Measurements from ENCODE around the gene GCLC.

- TF ChIP-seq REST (IDR thresholded peaks at IDR 0.05; ENCODE audit: unreplicated experiment) (no peak), POLR2AphosphoS5 (IDR thresholded peaks at IDR 0.05; ENCODE audit: low read depth) (no peak), EZH2 (IDR thresholded peaks at IDR 0.05; ENCODE audit: low read depth, unreplicated experiment) (no peak), CREB1 (CRISPR knock-in tag; IDR thresholded peaks at IDR 0.05; ENCODE audit: low read depth) (no peak), ZNF462 (CRISPR knock-in tag; IDR thresholded peaks at IDR 0.05) (no peak), EZH2phosphoT487 (IDR thresholded peaks at IDR 0.05; ENCODE audit: unreplicated experiment) (no peak), ETS1 (IDR thresholded peaks at IDR 0.05) (no peak), JUNB (IDR thresholded peaks at IDR 0.05; ENCODE audit: unreplicated experiment) (no peak), ZNF114 (CRISPR knock-in tag; IDR thresholded peaks at IDR 0.05) (no peak)
- TF ChIP-seq, protein P1, sequence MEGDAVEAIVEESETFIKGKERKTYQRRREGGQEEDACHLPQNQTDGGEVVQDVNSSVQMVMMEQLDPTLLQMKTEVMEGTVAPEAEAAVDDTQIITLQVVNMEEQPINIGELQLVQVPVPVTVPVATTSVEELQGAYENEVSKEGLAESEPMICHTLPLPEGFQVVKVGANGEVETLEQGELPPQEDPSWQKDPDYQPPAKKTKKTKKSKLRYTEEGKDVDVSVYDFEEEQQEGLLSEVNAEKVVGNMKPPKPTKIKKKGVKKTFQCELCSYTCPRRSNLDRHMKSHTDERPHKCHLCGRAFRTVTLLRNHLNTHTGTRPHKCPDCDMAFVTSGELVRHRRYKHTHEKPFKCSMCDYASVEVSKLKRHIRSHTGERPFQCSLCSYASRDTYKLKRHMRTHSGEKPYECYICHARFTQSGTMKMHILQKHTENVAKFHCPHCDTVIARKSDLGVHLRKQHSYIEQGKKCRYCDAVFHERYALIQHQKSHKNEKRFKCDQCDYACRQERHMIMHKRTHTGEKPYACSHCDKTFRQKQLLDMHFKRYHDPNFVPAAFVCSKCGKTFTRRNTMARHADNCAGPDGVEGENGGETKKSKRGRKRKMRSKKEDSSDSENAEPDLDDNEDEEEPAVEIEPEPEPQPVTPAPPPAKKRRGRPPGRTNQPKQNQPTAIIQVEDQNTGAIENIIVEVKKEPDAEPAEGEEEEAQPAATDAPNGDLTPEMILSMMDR (conservative IDR thresholded peaks at IDR 0.05; ENCODE audit: low read depth in 2 of 2): no peak
Observed at GRCh38 chr6:53567701-53568100, 22.8 kb upstream of the GCLC start.
